ENCODE measurements around the gene COL13A1. TPM values are rescaled to one million over a fixed set of nuclear protein-coding genes. Genes with fewer than 3 reads are reported as not detected.

Gene COL13A1
- total RNA-seq, 3 donors from 2014 or later, result 0.66 to 0.80 (median 0.73) TPM

DNA sequence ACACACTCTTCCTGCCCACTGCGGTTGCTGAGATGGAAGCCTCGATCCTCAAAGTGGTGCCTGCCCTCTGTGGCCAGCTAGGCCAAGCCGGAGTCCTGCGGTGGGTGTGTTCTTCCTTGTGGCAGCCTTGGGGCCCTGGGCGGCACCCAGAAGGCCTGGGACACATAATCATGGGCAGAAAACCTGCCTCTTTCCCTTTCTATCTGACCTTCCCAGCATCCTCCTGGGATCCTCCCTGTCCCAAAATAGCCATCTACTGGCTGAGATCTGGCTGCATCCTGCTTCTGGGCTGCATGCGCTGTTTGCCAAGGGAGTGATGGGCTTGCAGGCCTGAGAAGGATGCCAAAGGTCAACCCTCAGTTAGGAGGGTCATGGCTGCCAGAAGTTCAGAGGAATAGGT lies 23.9 kb downstream of the COL13A1 start:
- no peaks in the 10 kb centered on the region for H3K9me3 ChIP-seq
- H3K36me3 ChIP-seq, result no peaks in the 10 kb centered on the region
- DNase-seq (ENCODE audit: low spot score in 2 of 2), result no peak
- peak overlapping the region in 1 of 2 donors; percentile 32 for H3K27ac ChIP-seq
- no peaks in the 10 kb centered on the region for H3K27me3 ChIP-seq
- TF ChIP-seq, protein P1, sequence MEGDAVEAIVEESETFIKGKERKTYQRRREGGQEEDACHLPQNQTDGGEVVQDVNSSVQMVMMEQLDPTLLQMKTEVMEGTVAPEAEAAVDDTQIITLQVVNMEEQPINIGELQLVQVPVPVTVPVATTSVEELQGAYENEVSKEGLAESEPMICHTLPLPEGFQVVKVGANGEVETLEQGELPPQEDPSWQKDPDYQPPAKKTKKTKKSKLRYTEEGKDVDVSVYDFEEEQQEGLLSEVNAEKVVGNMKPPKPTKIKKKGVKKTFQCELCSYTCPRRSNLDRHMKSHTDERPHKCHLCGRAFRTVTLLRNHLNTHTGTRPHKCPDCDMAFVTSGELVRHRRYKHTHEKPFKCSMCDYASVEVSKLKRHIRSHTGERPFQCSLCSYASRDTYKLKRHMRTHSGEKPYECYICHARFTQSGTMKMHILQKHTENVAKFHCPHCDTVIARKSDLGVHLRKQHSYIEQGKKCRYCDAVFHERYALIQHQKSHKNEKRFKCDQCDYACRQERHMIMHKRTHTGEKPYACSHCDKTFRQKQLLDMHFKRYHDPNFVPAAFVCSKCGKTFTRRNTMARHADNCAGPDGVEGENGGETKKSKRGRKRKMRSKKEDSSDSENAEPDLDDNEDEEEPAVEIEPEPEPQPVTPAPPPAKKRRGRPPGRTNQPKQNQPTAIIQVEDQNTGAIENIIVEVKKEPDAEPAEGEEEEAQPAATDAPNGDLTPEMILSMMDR (IDR thresholded peaks at IDR 0.05), result no peak
- no peak for TF ChIP-seq POLR2A (IDR thresholded peaks at IDR 0.05)
- no peak for TF ChIP-seq POLR2AphosphoS5 (IDR thresholded peaks at IDR 0.05)
- no peak overlapping the region for H3K4me3 ChIP-seq
- H3K4me1 ChIP-seq, result no peaks in the 10 kb centered on the region
- intact Hi-C loops (cut with DNase I; ENCODE audit: low total_unique reads), result no loop called here

DNA sequence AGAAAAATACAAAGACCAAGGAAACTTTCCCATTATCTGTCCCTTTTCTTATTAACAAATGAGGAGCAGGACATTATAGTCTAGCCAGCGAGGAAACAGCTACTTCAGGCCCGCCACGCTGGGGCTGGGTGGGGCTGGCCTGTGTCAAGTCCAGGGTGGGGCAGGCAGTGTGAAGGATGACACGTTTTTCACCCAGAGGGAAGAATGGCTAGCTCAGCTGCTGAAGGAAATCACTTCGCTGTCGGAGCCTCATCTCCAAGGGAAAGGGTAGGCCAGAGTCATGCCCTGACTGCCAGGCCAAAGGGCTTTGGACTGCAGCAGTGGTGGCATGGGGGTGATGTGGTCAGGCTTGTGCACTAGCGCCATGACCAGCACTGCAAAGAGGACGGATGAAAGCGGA lies 24.4 kb downstream of the COL13A1 start:
- no peak for DNase-seq (ENCODE audit: low spot score in 2 of 2)
- Histone ChIP-seq H3K27ac (no peak overlapping the region), H3K27me3 (no peaks in the 10 kb centered on the region), H3K4me3 (no peak overlapping the region), H3K4me1 (no peaks in the 10 kb centered on the region), H3K9me3 (no peaks in the 10 kb centered on the region), H3K36me3 (no peaks in the 10 kb centered on the region)
- intact Hi-C loops (cut with DNase I; ENCODE audit: low total_unique reads), result no loop called here
- TF ChIP-seq, protein P1 (IDR thresholded peaks at IDR 0.05), result no peak
- TF ChIP-seq POLR2AphosphoS5 (IDR thresholded peaks at IDR 0.05) (no peak), POLR2A (IDR thresholded peaks at IDR 0.05) (no peak)

DNA sequence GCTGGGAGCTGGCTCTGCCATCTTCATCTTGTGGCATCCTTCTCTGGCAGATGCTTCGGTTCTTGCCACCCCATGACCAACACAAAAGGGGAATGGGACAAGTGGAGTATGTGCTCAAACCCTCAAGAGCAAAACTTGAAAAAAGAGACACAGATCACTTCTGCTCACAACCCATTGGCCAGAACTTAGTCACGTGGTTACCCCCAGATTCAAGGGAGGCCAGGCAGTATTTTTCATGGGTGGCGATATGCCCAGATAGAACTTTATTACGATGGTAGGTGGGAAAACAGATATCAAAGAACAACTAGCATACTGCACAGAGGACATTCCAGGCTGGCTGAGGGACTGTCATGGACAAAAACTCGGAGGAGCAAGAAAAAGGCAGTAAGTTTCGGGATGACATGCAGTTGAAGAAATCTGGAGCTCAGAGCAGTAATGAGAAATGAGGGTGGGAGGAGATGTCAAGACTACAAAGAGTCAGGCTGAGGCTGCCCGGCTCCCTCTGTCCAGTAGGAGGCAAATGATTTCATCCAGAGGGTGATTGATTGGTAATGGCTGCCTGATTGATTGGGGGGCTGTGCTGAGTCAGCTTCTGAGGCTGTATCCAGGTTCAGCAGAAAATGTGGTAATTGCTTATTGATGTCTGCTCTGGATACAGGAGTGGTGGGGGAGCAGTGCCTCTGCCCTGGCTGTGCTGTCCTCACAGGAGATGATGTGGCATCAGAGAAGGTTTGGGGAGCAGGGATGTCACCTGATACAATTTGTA lies 25.3 kb downstream of the COL13A1 start:
- Histone ChIP-seq H3K36me3 (no peaks in the 10 kb centered on the region), H3K9me3 (no peaks in the 10 kb centered on the region), H3K4me3 (no peak overlapping the region), H3K27me3 (no peaks in the 10 kb centered on the region), H3K27ac (no peak overlapping the region), H3K4me1 (no peaks in the 10 kb centered on the region)
- intact Hi-C loops (cut with DNase I; ENCODE audit: low total_unique reads), result no loop called here
- TF ChIP-seq, protein P1 (IDR thresholded peaks at IDR 0.05), result no peak
- TF ChIP-seq POLR2A (IDR thresholded peaks at IDR 0.05) (no peak), POLR2AphosphoS5 (IDR thresholded peaks at IDR 0.05) (no peak)
- no peak for DNase-seq (ENCODE audit: low spot score in 2 of 2)

DNA sequence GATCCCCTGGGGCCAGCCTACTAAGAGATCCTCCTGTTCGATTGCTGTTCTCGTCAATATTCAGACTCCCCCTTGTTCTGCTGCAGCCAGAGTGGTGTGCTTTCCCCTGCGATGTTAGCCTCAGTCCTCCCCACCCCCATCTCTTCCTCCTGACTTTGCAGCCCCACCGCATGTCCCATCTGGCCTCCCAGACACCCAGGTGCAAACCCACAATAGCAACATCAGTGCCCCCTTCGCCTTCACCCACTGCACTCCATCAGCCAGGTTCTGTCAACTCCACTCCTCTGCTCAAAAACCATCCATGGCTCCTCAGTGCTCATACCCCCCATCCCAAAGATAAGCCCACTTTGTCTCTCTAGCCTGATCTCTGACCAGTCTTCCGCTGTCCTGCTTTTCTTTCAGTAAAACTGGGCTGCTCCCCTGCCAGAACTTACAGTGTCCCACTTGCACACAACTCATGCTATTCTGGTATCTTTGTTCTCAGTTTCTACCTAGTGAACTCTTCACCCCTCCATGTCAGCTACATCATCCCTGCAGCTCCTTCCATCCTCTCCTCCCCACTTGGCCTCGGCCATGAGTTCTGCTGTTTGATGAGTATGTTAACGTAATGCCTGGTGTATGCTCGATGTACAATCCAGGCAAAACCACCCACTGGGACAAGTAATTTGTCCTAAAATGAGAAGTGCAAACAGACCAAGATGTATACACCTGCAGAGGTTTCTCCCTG lies 26.6 kb downstream of the COL13A1 start:
- Histone ChIP-seq H3K36me3 (no peaks in the 10 kb centered on the region), H3K4me1 (no peaks in the 10 kb centered on the region), H3K27me3 (no peaks in the 10 kb centered on the region), H3K27ac (no peak overlapping the region), H3K9me3 (no peaks in the 10 kb centered on the region), H3K4me3 (no peak overlapping the region)
- TF ChIP-seq, protein P1 (IDR thresholded peaks at IDR 0.05), result no peak
- no peak for TF ChIP-seq POLR2A (IDR thresholded peaks at IDR 0.05)
- no peak for TF ChIP-seq POLR2AphosphoS5 (IDR thresholded peaks at IDR 0.05)
- no peak for DNase-seq (ENCODE audit: low spot score in 2 of 2)
- intact Hi-C loops (cut with DNase I; ENCODE audit: low total_unique reads), result no loop called here

DNA sequence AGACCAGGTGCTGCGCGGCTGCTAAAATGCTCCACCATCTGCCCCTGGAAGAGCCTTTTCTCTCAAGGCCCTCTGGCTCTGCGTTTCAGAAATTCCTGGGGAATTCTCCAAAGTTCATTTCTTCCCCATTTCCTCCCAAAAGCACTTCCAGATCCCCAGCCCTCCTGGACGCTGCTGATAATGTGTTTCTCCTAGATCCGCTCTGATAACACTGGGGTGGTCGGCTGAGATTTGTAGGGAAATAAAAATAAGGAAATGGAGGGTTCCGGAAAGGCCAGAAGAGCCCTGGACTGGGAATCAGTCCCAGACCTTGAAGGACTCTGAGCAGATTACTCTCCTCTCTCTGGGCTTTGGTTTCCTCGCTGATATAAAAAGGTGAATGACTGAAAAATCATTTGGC lies 28.1 kb downstream of the COL13A1 start:
- intact Hi-C loops (cut with DNase I; ENCODE audit: low total_unique reads), result loop anchor here (2.0 kb wide), 1 partner anchor 69 kb away; no protein-coding TSS in a partner anchor
- H3K27me3 ChIP-seq, result no peaks in the 10 kb centered on the region
- H3K9me3 ChIP-seq, result no peaks in the 10 kb centered on the region
- H3K4me3 ChIP-seq, result no peak overlapping the region
- no peak for DNase-seq (ENCODE audit: low spot score in 2 of 2)
- H3K27ac ChIP-seq, result no peak overlapping the region
- no peaks in the 10 kb centered on the region for H3K4me1 ChIP-seq
- no peak for TF ChIP-seq POLR2AphosphoS5 (IDR thresholded peaks at IDR 0.05)
- TF ChIP-seq, protein P1 (IDR thresholded peaks at IDR 0.05), result no peak
- no peak for TF ChIP-seq POLR2A (IDR thresholded peaks at IDR 0.05)
- no peaks in the 10 kb centered on the region for H3K36me3 ChIP-seq

Measured in breast epithelium (tissue), 4 donors.